ENCODE results near the gene RGS9.
A peak's percentile ranks its signal among the peaks of the same experiment; 100 is the strongest.

The RGS9 gene

DNA sequence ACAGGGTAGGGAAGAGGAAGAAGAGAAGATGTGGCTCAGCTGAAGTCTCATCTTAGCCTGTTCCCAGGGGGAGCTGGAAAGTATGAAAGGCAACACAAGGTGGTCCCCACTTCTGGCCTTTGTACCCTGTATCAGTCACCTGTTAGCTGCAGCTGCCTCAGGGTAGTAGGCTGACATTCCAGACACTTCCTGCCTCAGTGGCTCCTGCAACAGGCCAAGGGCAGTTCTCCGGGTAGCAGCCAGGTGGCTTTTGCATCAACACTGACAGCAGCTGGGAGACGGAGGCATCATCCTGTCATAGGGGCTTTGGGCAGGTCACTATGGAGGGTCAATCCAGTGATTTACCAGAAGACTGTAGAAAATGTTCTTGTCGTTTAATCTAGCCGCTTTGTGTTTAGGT lies 124.0 kb downstream of the RGS9 start:
- DNase-seq (ENCODE audit: low spot score) = no peak

DNA sequence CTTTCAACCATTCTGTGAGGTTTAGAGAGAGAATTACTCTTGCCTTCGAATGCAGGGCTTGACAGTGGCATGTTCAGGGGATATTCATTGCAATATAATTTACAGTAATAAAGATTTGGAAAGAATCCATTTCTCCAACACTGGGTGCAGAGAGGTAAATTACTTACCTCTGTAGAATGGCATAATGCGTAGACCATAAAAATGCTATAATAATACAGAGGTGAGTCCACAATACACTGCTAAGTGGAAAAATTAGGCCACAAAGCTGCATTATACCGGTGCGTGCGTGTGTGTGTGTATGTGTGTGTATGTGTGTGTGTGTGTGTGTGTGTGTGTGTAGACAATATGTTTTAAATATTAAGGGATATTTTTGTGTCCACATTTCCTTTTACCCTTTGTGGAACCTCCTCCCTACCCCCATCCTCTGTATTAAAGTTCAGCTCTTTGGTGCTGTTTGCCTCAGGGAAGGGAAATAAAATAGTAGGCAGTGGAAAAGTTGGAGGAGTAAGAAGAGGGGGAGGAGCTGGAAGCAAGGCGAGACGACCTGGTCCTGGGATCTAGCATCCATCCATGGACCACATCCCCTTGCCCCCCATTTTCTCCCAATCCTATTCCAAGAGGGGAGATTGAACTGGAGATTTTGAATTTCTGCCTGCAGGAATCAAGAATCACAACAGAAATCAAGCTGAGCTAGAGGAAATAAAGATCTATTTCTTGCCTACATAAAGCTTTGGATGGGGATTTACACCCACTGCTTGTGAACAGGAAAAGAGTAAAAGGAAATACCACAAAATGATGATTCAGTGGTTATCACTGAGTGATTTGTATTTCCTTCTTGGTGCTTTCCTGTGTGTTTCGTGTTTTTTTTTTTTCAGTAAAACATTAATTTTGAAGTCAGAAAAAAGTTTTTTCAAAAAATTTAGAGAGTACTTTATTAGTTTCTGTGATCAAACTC lies 124.8 kb downstream of the RGS9 start:
- DNase-seq (ENCODE audit: low spot score) = peak; percentile 75

GRCh38 chr17:65265276-65265675 lies 128.1 kb downstream of the RGS9 start:
- no peak for DNase-seq (ENCODE audit: low spot score)

GRCh38 chr17:65268832-65269231 lies 131.7 kb downstream of the RGS9 start:
- DNase-seq (ENCODE audit: low spot score) = peak; percentile 63

DNA sequence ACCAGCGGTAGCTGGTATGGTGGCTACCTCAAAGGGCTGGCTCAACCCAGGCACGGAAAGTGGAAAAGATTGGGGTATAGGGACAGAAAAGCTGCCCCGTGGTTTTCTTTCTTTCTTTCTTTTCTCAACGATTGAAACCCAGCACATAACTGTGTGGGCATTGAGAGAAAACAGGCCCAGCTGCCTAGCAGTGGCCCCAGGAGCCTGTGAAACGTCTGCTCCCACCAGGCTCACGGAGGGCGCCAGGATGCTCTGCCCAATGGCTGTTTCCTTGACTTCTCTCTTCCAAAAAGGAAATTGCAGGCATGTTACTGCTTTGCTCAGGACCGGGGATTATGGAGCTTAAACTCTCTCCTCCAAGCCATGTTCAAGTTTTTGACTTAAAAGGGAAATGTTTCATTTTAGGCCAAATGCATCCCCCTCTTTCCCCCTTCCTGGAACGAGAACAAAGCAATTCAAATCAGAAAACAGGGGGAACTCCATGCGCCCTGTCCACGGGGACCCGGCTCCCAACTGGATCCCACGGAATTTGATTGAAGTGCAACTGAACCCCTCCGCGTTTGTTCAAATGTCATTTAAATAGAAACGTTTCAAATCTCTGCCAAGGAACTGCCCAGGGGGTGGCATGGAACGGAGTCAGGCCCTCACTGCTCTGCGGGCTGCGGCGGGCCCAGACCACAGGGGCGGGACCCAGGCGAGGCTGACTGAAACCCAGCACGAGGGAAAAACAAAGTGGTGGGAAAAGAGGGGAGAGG lies 133.5 kb downstream of the RGS9 start:
- DNase-seq (ENCODE audit: low spot score) = no peak

DNA sequence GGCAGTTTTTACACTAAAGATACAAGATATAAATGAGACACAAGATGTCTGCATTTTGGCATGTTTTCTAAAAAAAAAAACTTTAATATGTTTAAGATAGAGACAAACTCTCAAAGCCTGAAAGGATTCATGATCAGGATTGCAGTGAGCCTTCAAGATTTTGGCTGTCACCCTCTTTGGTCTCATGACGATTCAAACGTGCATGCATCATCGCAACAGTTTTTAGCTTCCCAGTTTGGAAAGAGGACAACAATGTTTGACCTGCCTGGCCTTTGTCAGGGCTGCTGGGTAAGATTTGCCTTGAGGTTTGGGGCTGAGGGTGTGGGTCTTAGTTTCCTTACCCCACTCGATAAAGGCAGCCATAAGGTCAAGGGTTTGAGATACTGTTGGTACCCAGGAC lies 134.1 kb downstream of the RGS9 start:
- DNase-seq (ENCODE audit: low spot score) = no peak
